Activated CD4-positive, alpha-beta memory T cell treated with anti-CD3 and anti-CD28 coated beads for 36 hours (primary cell): Measurements from ENCODE around the gene ATG9A. TPM values are rescaled to one million over a fixed set of nuclear protein-coding genes. Genes with fewer than 3 reads are reported as not detected.

Source experiments
- CTCF ChIA-PET: fragments of 350-600 bp; sonication (Branson Sonifier 250); formaldehyde crosslinking; loops from one replicate; lab custom pipeline; 2021; ENCODE audit warnings: antibody characterized with exemption, inconsistent platforms; lab: Charles Lee
- POLR2A ChIA-PET: fragments of 350-600 bp; sonication (Branson Sonifier 250); formaldehyde crosslinking; loops from one replicate; lab custom pipeline; 2021; ENCODE audit warnings: antibody characterized with exemption; lab: Charles Lee
- DNase-seq: peaks from one replicate; pipeline ENCODE4 v3.0.0-alpha.2; 2020
- H3K27ac Mint-ChIP-seq: one replicate; pipeline ENCODE4 v1.8.0; 2021; ENCODE audit warnings: mixed read lengths
- H3K27me3 Mint-ChIP-seq: one replicate; pipeline ENCODE4 v1.8.0; 2021; ENCODE audit warnings: mixed read lengths
- H3K36me3 Mint-ChIP-seq: one replicate; pipeline ENCODE4 v1.8.0; 2021; ENCODE audit warnings: mixed read lengths
- H3K4me1 Mint-ChIP-seq: one replicate; pipeline ENCODE4 v1.8.0; 2021; ENCODE audit warnings: low read depth, mixed read lengths
- H3K4me3 Mint-ChIP-seq: one replicate; pipeline ENCODE4 v1.8.0; 2021; ENCODE audit warnings: mild to moderate bottlenecking, mixed read lengths
- H3K9me3 Mint-ChIP-seq: one replicate; pipeline ENCODE4 v1.8.0; 2021; ENCODE audit warnings: mixed read lengths
- intact Hi-C: fragments of 100-400 bp; cut with micrococcal nuclease; formaldehyde crosslinking; loops from one replicate; pipeline ENCODE4 v1.15.1; 2023
- total RNA-seq, 2 experiments: library from RNA; stranded (reverse); gene quantifications; one replicate each; pipeline ENCODE4 v1.2.3, GENCODE V29; 2021

The ATG9A gene
- total RNA-seq: 10 to 100 TPM; 34.7 to 39.5 TPM

GRCh38 chr2:219229305-219230058 is at the start of gene ATG9A, which contains the start of gene ANKZF1:
TSS of gene ATG9A (minus strand) at chr2:219229636. CDS start at chr2:219228024, 1,612 bp downstream.
TSS of gene ANKZF1 (plus strand) at chr2:219229806. CDS start at chr2:219230258, 452 bp downstream.
- CTCF ChIA-PET: interaction anchor here (0.7 to 5.5 kb wide), 16 partner anchors 10 to 200 kb away, joined by 3 to 38 read pairs (median 6); partner anchors contain the start of genes ABCB6, DNAJB2, GLB1L and STK16
- Mint-ChIP-seq H3K9me3 (no peaks in the 10 kb centered on the region), H3K27me3 (no peaks in the 10 kb centered on the region), H3K27ac (peak within 1 kb of the TSS; percentile 99), H3K36me3 (peaks cover 56% of the 10 kb centered on the region), H3K4me1 (peaks cover 50% of the 10 kb centered on the region), H3K4me3 (peak within 1 kb of the TSS; percentile 95)
- peak; percentile 99 for DNase-seq
- intact Hi-C loops: loop anchor here (1.0 kb wide), 8 partner anchors 10 to 159 kb away; partner anchors contain the start of genes DNAJB2, GLB1L, STK16 and ZFAND2B
- POLR2A ChIA-PET: interaction anchor here (0.9 to 3.3 kb wide), 15 partner anchors 8 to 333 kb away, joined by 4 to 75 read pairs (median 13); partner anchors contain the start of genes ABCB6, CNPPD1, DNAJB2 and GLB1L

- POLR2A ChIA-PET: interaction anchor here (1.0 to 6.5 kb wide), 10 partner anchors 16 to 109 kb away, joined by 3 to 85 read pairs (median 11); partner anchors contain the start of genes ANKZF1, ATG9A, CNPPD1 and DNPEP
- no peak for DNase-seq
- H3K4me3 Mint-ChIP-seq: peak overlapping the region; percentile 70
- no peaks in the 10 kb centered on the region for H3K9me3 Mint-ChIP-seq
- CTCF ChIA-PET: interaction anchor here (0.6 to 14.1 kb wide), 23 partner anchors 9 to 299 kb away, joined by 3 to 252 read pairs (median 5); partner anchors contain the start of genes ANKZF1, ATG9A, CNPPD1 and DNPEP
- peaks cover 43% of the 10 kb centered on the region for H3K4me1 Mint-ChIP-seq
- intact Hi-C loops: loop anchor here (1.0 to 2.0 kb wide), 13 partner anchors 17 to 1008 kb away; partner anchors contain the start of genes AAMP, ABCB6, ANKZF1 and ATG9A
- H3K36me3 Mint-ChIP-seq: peaks cover 21% of the 10 kb centered on the region
- peak overlapping the region; percentile 95 for H3K27ac Mint-ChIP-seq
- H3K27me3 Mint-ChIP-seq: no peaks in the 10 kb centered on the region
These were observed 49.3 kb upstream of the ATG9A start for GRCh38 chr2:219278655-219279150.

GRCh38 chr2:219277703-219278654 is 48.5 kb upstream of the ATG9A start:
- H3K27me3 Mint-ChIP-seq: no peaks in the 10 kb centered on the region
- H3K4me1 Mint-ChIP-seq: peaks cover 42% of the 10 kb centered on the region

GRCh38 chr2:219274361-219274921 is 45.0 kb upstream of the ATG9A start:
- no peak for DNase-seq
- ChIA-PET CTCF (interaction anchor here (0.6 to 14.1 kb wide), 3 partner anchors 13 to 164 kb away, joined by 3 to 252 read pairs (median 5); no protein-coding TSS in a partner anchor), POLR2A (no interaction called here)
- Mint-ChIP-seq H3K36me3 (no peaks in the 10 kb centered on the region), H3K27me3 (no peaks in the 10 kb centered on the region), H3K27ac (no peak overlapping the region), H3K4me3 (no peak overlapping the region), H3K9me3 (no peaks in the 10 kb centered on the region), H3K4me1 (peaks cover 19% of the 10 kb centered on the region)
- intact Hi-C loops: no loop called here

More at GRCh38 chr2:219277703-219278654, 48.5 kb upstream of the ATG9A start:
- Mint-ChIP-seq H3K9me3 (no peaks in the 10 kb centered on the region), H3K36me3 (peaks cover 16% of the 10 kb centered on the region), H3K4me3 (peak overlapping the region; percentile 70), H3K27ac (peak overlapping the region; percentile 95)
- ChIA-PET CTCF (interaction anchor here (0.6 to 14.1 kb wide), 25 partner anchors 12 to 298 kb away, joined by 3 to 252 read pairs (median 5); partner anchors contain the start of genes ANKZF1, ATG9A, CNPPD1 and GLB1L), POLR2A (interaction anchor here (0.7 to 6.5 kb wide), 11 partner anchors 17 to 110 kb away, joined by 3 to 85 read pairs (median 10); partner anchors contain the start of genes ANKZF1, ATG9A, CNPPD1 and DNPEP)
- peak; percentile 86 for DNase-seq
- intact Hi-C loops: loop anchor here (2.0 kb wide), 2 partner anchors 381 to 1007 kb away; partner anchors contain the start of genes AAMP and PNKD

- H3K4me3 Mint-ChIP-seq: no peak overlapping the region
- ChIA-PET POLR2A (no interaction called here), CTCF (interaction anchor here (1.6 to 14.1 kb wide), 2 partner anchors 13 to 19 kb away, joined by 5 to 252 read pairs; no protein-coding TSS in a partner anchor)
- H3K27ac Mint-ChIP-seq: no peak overlapping the region
- H3K4me1 Mint-ChIP-seq: peaks cover 19% of the 10 kb centered on the region
- H3K9me3 Mint-ChIP-seq: no peaks in the 10 kb centered on the region
- H3K27me3 Mint-ChIP-seq: no peaks in the 10 kb centered on the region
- intact Hi-C loops: no loop called here
- DNase-seq: no peak
- no peaks in the 10 kb centered on the region for H3K36me3 Mint-ChIP-seq
These were observed 44.5 kb upstream of the ATG9A start for GRCh38 chr2:219273937-219274336.

GRCh38 chr2:219272995-219273394 is 43.6 kb upstream of the ATG9A start:
- Mint-ChIP-seq H3K27ac (no peak overlapping the region), H3K27me3 (no peaks in the 10 kb centered on the region), H3K36me3 (no peaks in the 10 kb centered on the region), H3K9me3 (no peaks in the 10 kb centered on the region), H3K4me1 (peaks cover 10% of the 10 kb centered on the region), H3K4me3 (no peak overlapping the region)
- no peak for DNase-seq
- intact Hi-C loops: no loop called here
- POLR2A ChIA-PET: no interaction called here
- CTCF ChIA-PET: interaction anchor here (1.0 to 14.1 kb wide), 2 partner anchors 18 to 20 kb away, joined by 4 to 252 read pairs; no protein-coding TSS in a partner anchor

GRCh38 chr2:219272356-219272755 is 42.9 kb upstream of the ATG9A start:
- ChIA-PET POLR2A (no interaction called here), CTCF (interaction anchor here (1.0 kb wide), 1 partner anchor 18 kb away, joined by 4 read pairs; no protein-coding TSS in a partner anchor)
- Mint-ChIP-seq H3K27me3 (no peaks in the 10 kb centered on the region), H3K36me3 (no peaks in the 10 kb centered on the region), H3K4me3 (no peak overlapping the region), H3K4me1 (peaks cover 3% of the 10 kb centered on the region), H3K9me3 (no peaks in the 10 kb centered on the region), H3K27ac (no peak overlapping the region)
- intact Hi-C loops: no loop called here
- DNase-seq: no peak

- Mint-ChIP-seq H3K27me3 (no peaks in the 10 kb centered on the region), H3K9me3 (no peaks in the 10 kb centered on the region), H3K4me3 (no peak overlapping the region), H3K36me3 (no peaks in the 10 kb centered on the region), H3K27ac (no peak overlapping the region), H3K4me1 (no peaks in the 10 kb centered on the region)
- DNase-seq: no peak
- intact Hi-C loops: no loop called here
- ChIA-PET POLR2A (interaction anchor here (0.9 kb wide), 1 partner anchor 17 kb away, joined by 3 read pairs; the partner anchor contains the start of gene TUBA4A), CTCF (interaction anchor here (1.2 kb wide), 1 partner anchor 24 kb away, joined by 3 read pairs; no protein-coding TSS in a partner anchor)
These were observed 41.6 kb upstream of the ATG9A start for GRCh38 chr2:219271021-219271420.

GRCh38 chr2:219270055-219270372 is 40.6 kb upstream of the ATG9A start:
- no peak for DNase-seq
- no peaks in the 10 kb centered on the region for H3K4me1 Mint-ChIP-seq
- intact Hi-C loops: no loop called here
- no peak overlapping the region for H3K27ac Mint-ChIP-seq
- H3K27me3 Mint-ChIP-seq: no peaks in the 10 kb centered on the region
- no peaks in the 10 kb centered on the region for H3K36me3 Mint-ChIP-seq
- no peaks in the 10 kb centered on the region for H3K9me3 Mint-ChIP-seq
- POLR2A ChIA-PET: interaction anchor here (0.5 to 1.2 kb wide), 3 partner anchors 13 to 78 kb away, joined by 3 read pairs; no protein-coding TSS in a partner anchor
- CTCF ChIA-PET: interaction anchor here (1.2 to 1.3 kb wide), 2 partner anchors 9 to 25 kb away, joined by 3 to 5 read pairs; partner anchors contain the start of gene DNAJB2
- H3K4me3 Mint-ChIP-seq: no peak overlapping the region

GRCh38 chr2:219269362-219270054 is 40.1 kb upstream of the ATG9A start:
- ChIA-PET POLR2A (interaction anchor here (0.5 to 1.2 kb wide), 2 partner anchors 12 to 20 kb away, joined by 3 read pairs; no protein-coding TSS in a partner anchor), CTCF (interaction anchor here (1.2 to 1.3 kb wide), 2 partner anchors 10 to 25 kb away, joined by 3 to 5 read pairs; partner anchors contain the start of gene DNAJB2)
- H3K9me3 Mint-ChIP-seq: no peaks in the 10 kb centered on the region
- no peak overlapping the region for H3K27ac Mint-ChIP-seq
- no peak for DNase-seq
- H3K4me3 Mint-ChIP-seq: no peak overlapping the region
- intact Hi-C loops: no loop called here
- H3K4me1 Mint-ChIP-seq: no peaks in the 10 kb centered on the region
- H3K36me3 Mint-ChIP-seq: no peaks in the 10 kb centered on the region
- H3K27me3 Mint-ChIP-seq: no peaks in the 10 kb centered on the region
